ENCODE results near the gene CYB5R3. TPM values are rescaled to one million over a fixed set of nuclear protein-coding genes. Genes with fewer than 3 reads are reported as not detected.

Gene CYB5R3
- polyA plus RNA-seq, 1 donor (not counting 4 experiments of a cell fraction or from before 2014, with no cell fraction given): 102 TPM

- no peak for DNase-seq (ENCODE audit: low read depth, low spot score)
- no peak for FAIRE-seq
- Histone ChIP-seq H3K9ac (ENCODE audit: control insufficient read depth, extremely low read depth, insufficient read depth, low read length) (no peak overlapping the region), H3K27ac (ENCODE audit: control insufficient read depth, insufficient read depth, low read length) (no peak overlapping the region), H3K27me3 (ENCODE audit: control insufficient read depth, extremely low read depth, insufficient read depth, low read length) (no peaks in the 10 kb centered on the region), H3K36me3 (ENCODE audit: control insufficient read depth in 2 of 2, extremely low read depth in 1 of 2, insufficient read depth in 2 of 2, low read length in 2 of 2) (no peaks in the 10 kb centered on the region), H3K4me3 (ENCODE audit: control insufficient read depth in 2 of 3, extremely low read depth in 1 of 3, insufficient read depth in 2 of 3, low read depth in 1 of 3, low read length in 3 of 3) (no peak overlapping the region), H3K79me2 (ENCODE audit: control insufficient read depth, insufficient read depth, low read length) (no peaks in the 10 kb centered on the region), H2AFZ (ENCODE audit: control insufficient read depth, low read length) (no peak overlapping the region), H3K9me3 (ENCODE audit: control insufficient read depth, low read depth, low read length) (no peaks in the 10 kb centered on the region), H3K4me1 (ENCODE audit: control insufficient read depth, extremely low read depth, insufficient read depth, low read length) (peaks cover 3% of the 10 kb centered on the region), H4K20me1 (ENCODE audit: control insufficient read depth, extremely low read depth, insufficient read depth, low read length) (no peaks in the 10 kb centered on the region), H3K4me2 (ENCODE audit: control insufficient read depth, extremely low read depth, insufficient read depth, low read depth, low read length) (no peak overlapping the region), H3K9me1 (ENCODE audit: control insufficient read depth, extremely low read depth, insufficient read depth, low read length) (no peaks in the 10 kb centered on the region)
- TF ChIP-seq CTCF (optimal IDR thresholded peaks at IDR 0.05 in 1 of 3, IDR thresholded peaks at IDR 0.05 in 1 of 3, conservative IDR thresholded peaks at IDR 0.05 in 1 of 3; ENCODE audit: extremely low read depth in 1 of 3, insufficient read depth in 2 of 3, low read length in 3 of 3) (no peak), EZH2 (IDR thresholded peaks at IDR 0.05; ENCODE audit: low read length) (no peak)
- dilution Hi-C loops (cut with MboI; ENCODE audit: extremely low pct_ligation_motif_present, low sequenced_read_pairs): no loop called here
Measured at GRCh38 chr22:42654436-42655073, 5.4 kb upstream of the CYB5R3 start.

- Histone ChIP-seq H3K36me3 (ENCODE audit: control insufficient read depth in 2 of 2, extremely low read depth in 1 of 2, insufficient read depth in 2 of 2, low read length in 2 of 2) (no peaks in the 10 kb centered on the region), H3K27me3 (ENCODE audit: control insufficient read depth, extremely low read depth, insufficient read depth, low read length) (no peaks in the 10 kb centered on the region), H3K4me3 (ENCODE audit: control insufficient read depth in 2 of 3, extremely low read depth in 1 of 3, insufficient read depth in 2 of 3, low read depth in 1 of 3, low read length in 3 of 3) (no peak overlapping the region), H3K9me1 (ENCODE audit: control insufficient read depth, extremely low read depth, insufficient read depth, low read length) (no peaks in the 10 kb centered on the region), H3K4me2 (ENCODE audit: control insufficient read depth, extremely low read depth, insufficient read depth, low read depth, low read length) (no peak overlapping the region), H4K20me1 (ENCODE audit: control insufficient read depth, extremely low read depth, insufficient read depth, low read length) (no peaks in the 10 kb centered on the region), H3K9ac (ENCODE audit: control insufficient read depth, extremely low read depth, insufficient read depth, low read length) (no peak overlapping the region), H3K4me1 (ENCODE audit: control insufficient read depth, extremely low read depth, insufficient read depth, low read length) (peaks cover 4% of the 10 kb centered on the region), H3K9me3 (ENCODE audit: control insufficient read depth, low read depth, low read length) (no peaks in the 10 kb centered on the region), H3K79me2 (ENCODE audit: control insufficient read depth, insufficient read depth, low read length) (no peaks in the 10 kb centered on the region), H3K27ac (ENCODE audit: control insufficient read depth, insufficient read depth, low read length) (no peak overlapping the region), H2AFZ (ENCODE audit: control insufficient read depth, low read length) (no peak overlapping the region)
- FAIRE-seq: no peak
- dilution Hi-C loops (cut with MboI; ENCODE audit: extremely low pct_ligation_motif_present, low sequenced_read_pairs): no loop called here
- no peak for DNase-seq (ENCODE audit: low read depth, low spot score)
- TF ChIP-seq CTCF (optimal IDR thresholded peaks at IDR 0.05 in 1 of 3, IDR thresholded peaks at IDR 0.05 in 1 of 3, conservative IDR thresholded peaks at IDR 0.05 in 1 of 3; ENCODE audit: extremely low read depth in 1 of 3, insufficient read depth in 2 of 3, low read length in 3 of 3) (no peak), EZH2 (IDR thresholded peaks at IDR 0.05; ENCODE audit: low read length) (no peak)
Measured at GRCh38 chr22:42653999-42654398, 4.8 kb upstream of the CYB5R3 start.

Measured in keratinocyte (primary cell).